Measurements from ENCODE around the gene APOB. TPM values are rescaled to one million over a fixed set of nuclear protein-coding genes. Genes with fewer than 3 reads are reported as not detected.

APOB gene
- total RNA-seq, 1 experiment from 2014 or later, result 234 TPM

DNA sequence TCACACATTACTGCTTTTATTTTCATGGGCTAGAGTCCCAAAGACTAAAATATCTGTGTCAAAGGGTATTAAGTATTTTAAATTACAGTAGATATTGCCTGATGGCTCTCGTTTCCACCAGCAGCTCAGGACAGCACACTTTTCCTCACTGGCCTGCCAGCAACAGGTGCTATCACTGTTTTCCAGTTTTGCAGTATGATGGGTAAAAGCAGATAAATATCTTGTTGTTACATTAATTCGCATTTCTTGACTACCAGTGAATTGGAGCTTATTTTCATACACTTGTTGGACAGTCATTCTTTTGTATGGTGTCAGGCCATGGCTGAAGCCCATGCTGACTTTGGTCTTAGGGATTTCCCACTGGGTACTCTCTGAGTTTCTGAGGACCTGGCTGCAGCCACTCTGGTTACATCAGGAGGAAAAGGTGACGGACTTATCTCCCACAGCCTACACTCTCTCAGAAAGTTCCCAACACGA is 4.8 kb downstream of the APOB start:
- intact Hi-C loops (cut with micrococcal nuclease; ENCODE audit: unreplicated experiment), result no loop called here
- peaks cover 86% of the 10 kb centered on the region for H3K36me3 Mint-ChIP-seq (ENCODE audit: insufficient read depth, unreplicated experiment)
- ChIA-PET CTCF (interaction anchor here (1.2 kb wide), 1 partner anchor 76 kb away, joined by 3 read pairs; no protein-coding TSS in a partner anchor), POLR2A (no interaction called here)
- H3K9me3 ChIP-seq, result no peaks in the 10 kb centered on the region
- TF ChIP-seq, protein P1, sequence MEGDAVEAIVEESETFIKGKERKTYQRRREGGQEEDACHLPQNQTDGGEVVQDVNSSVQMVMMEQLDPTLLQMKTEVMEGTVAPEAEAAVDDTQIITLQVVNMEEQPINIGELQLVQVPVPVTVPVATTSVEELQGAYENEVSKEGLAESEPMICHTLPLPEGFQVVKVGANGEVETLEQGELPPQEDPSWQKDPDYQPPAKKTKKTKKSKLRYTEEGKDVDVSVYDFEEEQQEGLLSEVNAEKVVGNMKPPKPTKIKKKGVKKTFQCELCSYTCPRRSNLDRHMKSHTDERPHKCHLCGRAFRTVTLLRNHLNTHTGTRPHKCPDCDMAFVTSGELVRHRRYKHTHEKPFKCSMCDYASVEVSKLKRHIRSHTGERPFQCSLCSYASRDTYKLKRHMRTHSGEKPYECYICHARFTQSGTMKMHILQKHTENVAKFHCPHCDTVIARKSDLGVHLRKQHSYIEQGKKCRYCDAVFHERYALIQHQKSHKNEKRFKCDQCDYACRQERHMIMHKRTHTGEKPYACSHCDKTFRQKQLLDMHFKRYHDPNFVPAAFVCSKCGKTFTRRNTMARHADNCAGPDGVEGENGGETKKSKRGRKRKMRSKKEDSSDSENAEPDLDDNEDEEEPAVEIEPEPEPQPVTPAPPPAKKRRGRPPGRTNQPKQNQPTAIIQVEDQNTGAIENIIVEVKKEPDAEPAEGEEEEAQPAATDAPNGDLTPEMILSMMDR (IDR thresholded peaks at IDR 0.05; ENCODE audit: insufficient read depth in 1 of 2, low read depth in 1 of 2, low read length in 1 of 2, severe bottlenecking in 1 of 2, unreplicated experiment in 1 of 2), result no peak
- H3K27me3 Mint-ChIP-seq (ENCODE audit: insufficient read depth, unreplicated experiment), result no peaks in the 10 kb centered on the region
- no peak for DNase-seq
- peaks cover 15% of the 10 kb centered on the region for H3K4me1 Mint-ChIP-seq (ENCODE audit: low read depth, unreplicated experiment)
- BruUV-seq (replicated peaks), result no TSS peak
- H3K4me3 Mint-ChIP-seq (ENCODE audit: unreplicated experiment), result no peak overlapping the region
- no peak overlapping the region for H3K4me3 ChIP-seq (ENCODE audit: low read depth, low read length)
- H3K9me3 Mint-ChIP-seq (ENCODE audit: unreplicated experiment), result no peaks in the 10 kb centered on the region
- H3K4me1 ChIP-seq, result peaks cover 9% of the 10 kb centered on the region
- no peaks in the 10 kb centered on the region for H3K27me3 ChIP-seq (replicated peaks; ENCODE audit: control insufficient read depth, insufficient read depth, low read length)
- H3K27ac Mint-ChIP-seq (ENCODE audit: unreplicated experiment), result no peak overlapping the region
- H3K36me3 ChIP-seq (ENCODE audit: control insufficient read depth, insufficient read depth, low read length), result peaks cover 16% of the 10 kb centered on the region

DNA sequence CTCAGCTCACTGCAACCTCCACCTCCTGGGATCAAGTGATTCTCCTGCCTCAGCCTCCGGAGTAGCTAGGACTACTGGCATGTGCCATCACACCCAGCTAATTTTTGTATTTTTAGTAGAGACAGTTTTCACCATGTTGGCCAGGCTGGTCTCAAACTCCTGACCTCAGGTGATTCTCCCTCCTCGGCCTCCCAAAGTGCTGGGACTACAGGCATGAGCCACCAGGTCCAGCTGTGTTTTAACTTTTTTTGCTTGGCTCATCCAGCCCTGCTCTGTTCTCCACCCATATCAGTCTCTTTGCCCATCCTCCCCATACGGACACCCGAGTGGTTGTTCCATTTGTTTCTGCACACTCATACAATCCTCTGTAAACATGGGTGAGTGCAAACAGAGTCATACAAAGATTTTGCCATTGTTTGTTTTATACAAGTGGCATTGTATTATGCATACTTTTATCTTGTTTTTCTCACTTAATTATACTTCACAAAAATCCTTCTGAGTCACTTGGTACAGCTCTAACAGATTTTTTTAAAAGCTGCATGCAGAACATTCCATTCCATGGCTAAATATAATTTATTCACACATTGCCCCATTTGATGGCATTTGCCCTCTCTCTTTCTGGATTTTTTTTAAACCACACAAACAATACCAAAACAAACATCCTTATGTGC is 5.3 kb downstream of the APOB start:
- TF ChIP-seq, protein P1 (IDR thresholded peaks at IDR 0.05; ENCODE audit: insufficient read depth in 1 of 2, low read depth in 1 of 2, low read length in 1 of 2, severe bottlenecking in 1 of 2, unreplicated experiment in 1 of 2), result no peak

DNA sequence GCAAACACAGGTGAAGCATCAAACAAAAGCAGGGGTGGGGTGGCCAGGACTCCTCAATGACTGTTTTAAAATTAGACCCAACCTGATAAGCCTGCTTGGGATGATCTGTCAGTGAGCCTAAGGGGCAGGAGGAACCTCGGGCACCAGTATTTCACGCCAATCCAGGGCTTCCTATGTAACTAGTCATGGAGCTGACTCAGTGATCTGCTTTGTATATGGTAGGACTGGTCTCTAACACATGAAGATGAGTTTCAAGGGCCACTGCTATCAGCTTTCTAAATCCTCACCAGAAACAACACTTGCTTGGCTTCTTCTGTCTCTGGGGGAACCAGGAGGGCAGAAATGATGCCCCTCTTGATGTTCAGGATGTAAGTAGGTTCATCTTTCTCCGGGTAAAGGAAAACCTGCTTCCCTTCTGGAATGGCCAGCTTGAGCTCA is 6.2 kb downstream of the APOB start:
- Histone ChIP-seq H3K9me3 (no peaks in the 10 kb centered on the region), H3K27me3 (replicated peaks; ENCODE audit: control insufficient read depth, insufficient read depth, low read length) (no peaks in the 10 kb centered on the region), H3K4me1 (peaks cover 6% of the 10 kb centered on the region), H3K36me3 (ENCODE audit: control insufficient read depth, insufficient read depth, low read length) (peaks cover 20% of the 10 kb centered on the region), H3K4me3 (ENCODE audit: low read depth, low read length) (no peak overlapping the region)
- ChIA-PET CTCF (no interaction called here), POLR2A (no interaction called here)
- BruUV-seq (replicated peaks), result no TSS peak
- Mint-ChIP-seq H3K27me3 (ENCODE audit: insufficient read depth, unreplicated experiment) (no peaks in the 10 kb centered on the region), H3K36me3 (ENCODE audit: insufficient read depth, unreplicated experiment) (peaks cover 86% of the 10 kb centered on the region), H3K27ac (ENCODE audit: unreplicated experiment) (no peak overlapping the region), H3K4me3 (ENCODE audit: unreplicated experiment) (no peak overlapping the region), H3K4me1 (ENCODE audit: low read depth, unreplicated experiment) (peaks cover 10% of the 10 kb centered on the region), H3K9me3 (ENCODE audit: unreplicated experiment) (no peaks in the 10 kb centered on the region)
- intact Hi-C loops (cut with micrococcal nuclease; ENCODE audit: unreplicated experiment), result no loop called here
- no peak for DNase-seq
- TF ChIP-seq, protein P1 (IDR thresholded peaks at IDR 0.05; ENCODE audit: insufficient read depth in 1 of 2, low read depth in 1 of 2, low read length in 1 of 2, severe bottlenecking in 1 of 2, unreplicated experiment in 1 of 2), result no peak

More for the DNA sequence above, 5.3 kb downstream of the APOB start:
- Mint-ChIP-seq H3K9me3 (ENCODE audit: unreplicated experiment) (no peaks in the 10 kb centered on the region), H3K27me3 (ENCODE audit: insufficient read depth, unreplicated experiment) (no peaks in the 10 kb centered on the region), H3K36me3 (ENCODE audit: insufficient read depth, unreplicated experiment) (peaks cover 88% of the 10 kb centered on the region), H3K27ac (ENCODE audit: unreplicated experiment) (no peak overlapping the region), H3K4me1 (ENCODE audit: low read depth, unreplicated experiment) (peaks cover 15% of the 10 kb centered on the region), H3K4me3 (ENCODE audit: unreplicated experiment) (no peak overlapping the region)
- BruUV-seq (replicated peaks), result no TSS peak
- peaks cover 20% of the 10 kb centered on the region for H3K36me3 ChIP-seq (ENCODE audit: control insufficient read depth, insufficient read depth, low read length)
- H3K4me1 ChIP-seq, result peaks cover 8% of the 10 kb centered on the region
- no peaks in the 10 kb centered on the region for H3K27me3 ChIP-seq (replicated peaks; ENCODE audit: control insufficient read depth, insufficient read depth, low read length)
- no peak overlapping the region for H3K4me3 ChIP-seq (ENCODE audit: low read depth, low read length)
- ChIA-PET CTCF (interaction anchor here (1.2 kb wide), 1 partner anchor 75 kb away, joined by 3 read pairs; no protein-coding TSS in a partner anchor), POLR2A (no interaction called here)
- DNase-seq, result no peak
- H3K9me3 ChIP-seq, result no peaks in the 10 kb centered on the region
- intact Hi-C loops (cut with micrococcal nuclease; ENCODE audit: unreplicated experiment), result no loop called here

Measured in Caco-2 (cell line).